ENCODE data around the gene ATP6V0A1.

The ATP6V0A1 gene

DNA sequence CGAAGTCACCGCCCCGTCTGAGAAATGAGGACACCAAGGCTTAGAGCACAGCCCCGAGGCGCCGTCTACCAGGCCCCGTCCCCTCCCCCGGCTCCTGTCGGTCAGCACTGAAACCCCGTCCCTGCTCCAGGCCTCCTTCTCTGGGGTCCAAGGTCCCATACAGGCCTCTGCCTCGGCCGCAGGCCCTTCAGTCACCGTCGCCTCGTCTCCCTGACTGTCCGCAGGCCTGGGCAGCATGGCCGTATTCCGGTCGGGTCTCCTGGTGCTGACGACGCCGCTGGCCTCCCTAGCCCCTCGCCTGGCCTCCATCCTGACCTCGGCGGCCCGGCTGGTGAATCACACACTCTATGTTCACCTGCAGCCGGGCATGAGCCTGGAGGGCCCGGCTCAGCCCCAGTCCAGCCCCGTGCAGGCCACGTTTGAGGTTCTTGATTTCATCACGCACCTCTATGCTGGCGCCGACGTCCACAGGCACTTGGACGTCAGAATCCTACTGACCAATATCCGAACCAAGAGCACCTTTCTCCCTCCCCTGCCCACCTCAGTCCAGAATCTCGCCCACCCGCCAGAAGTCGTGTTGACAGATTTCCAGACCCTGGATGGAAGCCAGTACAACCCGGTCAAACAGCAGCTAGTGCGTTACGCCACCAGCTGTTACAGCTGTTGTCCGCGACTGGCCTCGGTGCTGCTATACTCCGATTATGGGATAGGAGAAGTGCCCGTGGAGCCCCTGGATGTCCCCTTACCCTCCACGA, 103.9 kb downstream of the ATP6V0A1 start:
- DNase-seq (ENCODE audit: low read depth): no peak

- DNase-seq (ENCODE audit: low read depth): no peak
Observed at GRCh38 chr17:42563143-42563509, 104.4 kb downstream of the ATP6V0A1 start.

DNA sequence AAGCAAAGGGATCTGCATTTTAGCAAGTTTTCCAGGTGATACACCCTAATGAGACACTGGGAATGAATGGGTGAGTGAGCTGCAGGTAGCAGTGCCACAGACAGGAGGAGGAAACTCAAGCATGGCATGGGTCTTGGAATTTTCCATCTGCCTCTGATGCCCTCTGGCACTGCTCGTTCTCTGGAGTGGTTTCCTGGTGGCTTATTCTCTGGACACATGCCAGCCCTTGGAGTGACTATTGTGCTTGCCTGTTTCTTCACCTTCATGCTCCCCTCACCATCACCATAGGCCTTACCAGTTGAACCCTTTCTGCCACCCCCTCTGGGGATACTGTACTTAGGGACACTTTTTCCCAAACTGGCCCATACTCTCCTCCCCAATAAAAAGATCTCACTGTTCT, 104.9 kb downstream of the ATP6V0A1 start:
- DNase-seq (ENCODE audit: low read depth): no peak

DNA sequence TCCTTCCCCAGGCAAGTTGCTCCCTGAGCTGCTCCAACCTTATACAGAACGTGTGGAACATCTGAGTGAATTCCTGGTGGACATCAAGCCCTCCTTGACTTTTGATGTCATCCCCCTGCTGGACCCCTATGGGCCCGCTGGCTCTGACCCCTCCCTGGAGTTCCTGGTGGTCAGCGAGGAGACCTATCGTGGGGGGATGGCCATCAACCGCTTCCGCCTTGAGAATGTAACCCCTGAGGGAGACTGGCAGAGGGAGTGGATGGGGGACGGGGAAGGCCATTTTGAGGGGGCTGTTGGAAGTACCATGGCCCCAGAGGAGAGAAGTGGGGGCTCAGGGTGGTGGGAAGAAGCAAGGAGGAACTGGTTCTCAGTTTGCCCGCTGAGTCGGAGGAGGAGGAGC, 105.3 kb downstream of the ATP6V0A1 start:
- DNase-seq (ENCODE audit: low read depth): no peak

- no peak for DNase-seq (ENCODE audit: low read depth)
Observed at GRCh38 chr17:42564815-42565522, 106.3 kb downstream of the ATP6V0A1 start.

GRCh38 chr17:42565523-42566214, 107.0 kb downstream of the ATP6V0A1 start:
- no peak for DNase-seq (ENCODE audit: low read depth)

DNA sequence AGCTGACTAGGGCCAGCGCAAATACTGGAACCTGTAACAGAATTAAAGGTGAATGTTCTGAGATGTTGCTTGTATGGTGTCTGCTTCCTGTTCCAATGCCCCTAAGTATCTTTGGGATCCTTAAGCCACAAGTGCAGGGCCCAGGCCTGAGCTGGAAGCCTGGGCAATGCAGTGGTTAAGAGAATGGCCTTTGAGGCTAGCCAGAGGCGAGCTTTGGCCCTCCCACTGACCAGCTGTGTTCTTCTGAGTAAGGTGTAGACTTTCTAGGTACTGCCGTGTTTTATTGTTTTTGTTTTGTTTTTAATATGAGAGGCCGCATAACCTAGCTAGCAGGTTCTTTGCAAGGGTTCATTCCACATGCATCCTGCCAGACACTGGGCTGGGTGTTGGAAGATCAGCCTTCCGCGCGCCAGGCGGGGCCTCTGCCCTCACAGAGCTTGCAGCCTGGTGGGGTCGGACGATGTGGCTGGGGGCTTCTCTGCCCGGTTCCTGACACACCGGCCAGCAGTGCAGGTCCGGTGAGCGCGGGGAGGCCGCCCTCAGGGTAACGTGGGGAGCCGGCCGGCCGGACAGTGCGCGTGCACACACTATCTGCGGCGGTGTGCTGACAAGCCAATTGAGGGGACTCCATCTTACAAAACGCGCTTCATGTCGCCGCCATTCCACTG, 107.7 kb downstream of the ATP6V0A1 start:
- no peak for DNase-seq (ENCODE audit: low read depth)

- peak; percentile 93 for DNase-seq (ENCODE audit: low read depth)
Observed at GRCh38 chr17:42566883-42567573, 108.3 kb downstream of the ATP6V0A1 start, which contains the start of gene MLX. MLX (plus strand) TSS chr17:42567100; CDS start chr17:42567125, 25 bp downstream.

DNA sequence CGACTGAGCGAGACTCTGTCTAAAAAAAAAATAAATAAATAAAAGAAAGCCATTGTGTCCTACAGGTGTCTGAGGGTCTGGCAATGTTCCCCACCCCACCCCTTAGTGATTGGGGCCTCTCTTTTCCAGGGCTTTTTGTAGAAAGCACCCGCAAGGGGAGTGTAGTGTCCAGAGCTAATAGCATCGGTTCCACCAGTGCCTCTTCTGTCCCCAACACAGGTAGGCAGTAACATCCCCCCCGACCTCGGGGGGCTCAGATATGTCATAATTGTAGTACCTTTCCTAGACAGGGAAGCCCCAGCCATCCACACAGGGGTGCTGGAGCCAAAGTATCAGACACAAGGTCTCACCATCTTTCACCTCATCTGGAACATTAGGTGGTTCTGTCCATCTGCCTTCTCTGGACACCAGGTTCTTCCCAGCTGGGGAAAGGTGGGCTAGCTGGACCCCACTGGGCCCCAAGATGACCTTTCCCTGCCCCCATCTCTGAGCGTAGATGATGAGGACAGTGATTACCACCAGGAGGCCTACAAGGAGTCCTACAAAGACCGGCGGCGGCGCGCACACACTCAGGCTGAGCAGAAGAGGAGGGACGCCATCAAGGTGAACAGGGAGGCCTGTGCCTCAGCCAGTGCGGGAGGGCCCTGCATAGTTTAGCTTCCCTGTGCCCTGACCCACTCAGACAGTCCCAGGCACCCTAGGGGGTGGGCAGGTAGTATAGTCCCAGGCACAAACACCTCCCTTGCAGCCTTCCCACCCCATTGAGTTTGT, 109.8 kb downstream of the ATP6V0A1 start:
- no peak for DNase-seq (ENCODE audit: low read depth)

- no peak for DNase-seq (ENCODE audit: low read depth)
Observed at GRCh38 chr17:42571435-42572225, 113.0 kb downstream of the ATP6V0A1 start.
